Measurements from ENCODE around the gene PTPRK. TPM values are rescaled to one million over a fixed set of nuclear protein-coding genes. Genes with fewer than 3 reads are reported as not detected.

The PTPRK gene
- total RNA-seq, 1 experiment from 2014 or later, result 53.8 TPM

DNA sequence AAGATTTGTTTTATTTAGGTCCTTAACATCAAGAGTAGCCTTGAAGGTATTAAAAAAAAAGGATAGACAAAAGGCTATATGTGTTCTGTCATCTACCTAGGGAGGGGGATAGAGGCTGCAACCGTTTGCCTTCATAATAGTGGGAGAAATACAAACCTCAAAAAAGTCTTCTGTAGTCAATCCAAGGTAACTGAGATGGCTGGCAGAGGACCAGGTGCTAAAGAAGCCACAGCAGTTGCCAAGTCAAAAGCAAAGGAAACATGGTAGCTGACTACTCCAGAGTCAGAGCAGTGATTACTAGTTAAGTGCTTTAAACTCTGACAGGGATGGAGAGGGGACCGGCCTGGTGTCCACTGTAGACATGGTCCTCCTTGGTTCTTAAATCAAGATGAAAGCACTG, 249.4 kb downstream of the PTPRK start:
- Histone ChIP-seq H3K79me2 (ENCODE audit: low read length) (peaks cover 18% of the 10 kb centered on the region; the same call in 1 of the 2 replicates), H3K9me3 (ENCODE audit: low read length) (no peaks in the 10 kb centered on the region), H3K4me3 (ENCODE audit: low read length) (no peak overlapping the region), H3K9me2 (replicated peaks; ENCODE audit: low read length) (no peaks in the 10 kb centered on the region), H3K27ac (ENCODE audit: low read length) (no peak overlapping the region), H4K20me1 (ENCODE audit: low read length) (0 out of 2 replicates have a peak, but pooled peaks cover 6% of the 10 kb centered on the region), H3K9ac (ENCODE audit: low read length) (no peak overlapping the region), H2AFZ (ENCODE audit: low read length) (no peak overlapping the region), H3K27me3 (ENCODE audit: low read length) (no peaks in the 10 kb centered on the region), H3K4me1 (ENCODE audit: insufficient read depth, low read length) (peaks cover 23% of the 10 kb centered on the region), H3F3A (ENCODE audit: low read length, unreplicated experiment) (peaks cover 11% of the 10 kb centered on the region), H3K36me3 (ENCODE audit: low read depth, low read length) (0 out of 2 replicates have a peak, but pooled peaks cover 2% of the 10 kb centered on the region), H3K4me2 (ENCODE audit: low read length) (no peak overlapping the region)
- intact Hi-C loops (cut with micrococcal nuclease), result no loop called here
- no peak for TF ChIP-seq EZH2phosphoT487 (IDR thresholded peaks at IDR 0.05; ENCODE audit: borderline replicate concordance, low read length)
- TF ChIP-seq, protein P1, sequence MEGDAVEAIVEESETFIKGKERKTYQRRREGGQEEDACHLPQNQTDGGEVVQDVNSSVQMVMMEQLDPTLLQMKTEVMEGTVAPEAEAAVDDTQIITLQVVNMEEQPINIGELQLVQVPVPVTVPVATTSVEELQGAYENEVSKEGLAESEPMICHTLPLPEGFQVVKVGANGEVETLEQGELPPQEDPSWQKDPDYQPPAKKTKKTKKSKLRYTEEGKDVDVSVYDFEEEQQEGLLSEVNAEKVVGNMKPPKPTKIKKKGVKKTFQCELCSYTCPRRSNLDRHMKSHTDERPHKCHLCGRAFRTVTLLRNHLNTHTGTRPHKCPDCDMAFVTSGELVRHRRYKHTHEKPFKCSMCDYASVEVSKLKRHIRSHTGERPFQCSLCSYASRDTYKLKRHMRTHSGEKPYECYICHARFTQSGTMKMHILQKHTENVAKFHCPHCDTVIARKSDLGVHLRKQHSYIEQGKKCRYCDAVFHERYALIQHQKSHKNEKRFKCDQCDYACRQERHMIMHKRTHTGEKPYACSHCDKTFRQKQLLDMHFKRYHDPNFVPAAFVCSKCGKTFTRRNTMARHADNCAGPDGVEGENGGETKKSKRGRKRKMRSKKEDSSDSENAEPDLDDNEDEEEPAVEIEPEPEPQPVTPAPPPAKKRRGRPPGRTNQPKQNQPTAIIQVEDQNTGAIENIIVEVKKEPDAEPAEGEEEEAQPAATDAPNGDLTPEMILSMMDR (conservative IDR thresholded peaks at IDR 0.05; ENCODE audit: low read depth, low read length), result no peak
- no peak for TF ChIP-seq EZH2 (IDR thresholded peaks at IDR 0.05; ENCODE audit: low read length, unreplicated experiment)
- POLR2A ChIA-PET (ENCODE audit: unreplicated experiment), result no interaction called here
- no peak for DNase-seq
- BruUV-seq (replicated peaks), result no TSS peak
- ATAC-seq, result no peak
- CTCF ChIA-PET, result no interaction called here

DNA sequence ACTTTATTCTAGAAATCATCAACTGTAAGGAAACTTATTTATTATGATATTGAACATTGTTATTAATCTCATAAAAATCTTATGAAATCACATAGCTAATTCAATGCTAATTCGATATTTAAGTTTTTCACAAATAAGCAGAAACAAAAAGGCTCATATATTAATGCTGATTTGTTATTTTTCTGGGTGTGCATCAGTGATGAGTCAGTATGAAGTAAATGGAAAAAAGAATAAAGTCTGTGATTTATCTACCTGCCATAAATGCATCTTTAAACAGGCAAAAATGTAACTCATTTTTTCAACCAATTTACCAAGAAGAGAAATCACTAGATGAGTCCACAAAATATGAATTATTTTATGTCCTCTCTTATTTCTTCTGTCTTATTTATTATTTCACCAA, 253.5 kb downstream of the PTPRK start:
- intact Hi-C loops (cut with micrococcal nuclease), result no loop called here
- no peak overlapping the region for H3K9ac ChIP-seq (ENCODE audit: low read length)
- H2AFZ ChIP-seq (ENCODE audit: low read length), result no peak overlapping the region
- POLR2A ChIA-PET (ENCODE audit: unreplicated experiment), result no interaction called here
- no peak overlapping the region for H3K4me2 ChIP-seq (ENCODE audit: low read length)
- TF ChIP-seq EZH2phosphoT487 (IDR thresholded peaks at IDR 0.05; ENCODE audit: borderline replicate concordance, low read length), result no peak
- H3K27me3 ChIP-seq (ENCODE audit: low read length), result no peaks in the 10 kb centered on the region
- H3K4me3 ChIP-seq (ENCODE audit: low read length), result no peak overlapping the region
- peaks cover 4% of the 10 kb centered on the region; the same call in 1 of the 2 replicates for H3K36me3 ChIP-seq (ENCODE audit: low read depth, low read length)
- CTCF ChIA-PET, result no interaction called here
- H3K27ac ChIP-seq (ENCODE audit: low read length), result no peak overlapping the region
- BruUV-seq (replicated peaks), result no TSS peak
- DNase-seq, result peak; percentile 19
- H4K20me1 ChIP-seq (ENCODE audit: low read length), result 0 out of 2 replicates have a peak, but pooled peaks cover 6% of the 10 kb centered on the region
- H3K4me1 ChIP-seq (ENCODE audit: insufficient read depth, low read length), result peaks cover 8% of the 10 kb centered on the region
- ATAC-seq, result no peak
- no peaks in the 10 kb centered on the region for H3K9me2 ChIP-seq (replicated peaks; ENCODE audit: low read length)
- H3K79me2 ChIP-seq (ENCODE audit: low read length), result 0 out of 2 replicates have a peak, but pooled peaks cover 6% of the 10 kb centered on the region
- no peaks in the 10 kb centered on the region for H3K9me3 ChIP-seq (ENCODE audit: low read length)
- peaks cover 4% of the 10 kb centered on the region for H3F3A ChIP-seq (ENCODE audit: low read length, unreplicated experiment)

DNA sequence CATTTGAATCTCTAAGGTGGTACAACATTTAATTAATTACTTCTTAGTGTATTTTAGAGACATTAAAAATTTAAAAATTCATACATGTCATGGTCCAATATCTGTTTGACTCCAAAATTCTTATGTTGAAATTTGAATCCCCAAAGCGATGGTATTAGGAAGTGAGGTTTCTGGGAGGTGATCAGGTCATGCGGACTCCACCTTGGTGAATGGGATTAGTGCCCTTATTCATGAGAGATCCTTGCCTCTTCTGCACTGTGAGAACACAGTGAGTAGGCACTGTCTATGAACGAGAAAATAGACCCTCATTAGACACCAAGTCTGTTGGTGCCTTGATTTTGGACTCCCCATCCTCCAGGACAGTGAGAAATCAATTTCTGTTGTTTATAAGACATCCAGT, 254.7 kb downstream of the PTPRK start:
- Histone ChIP-seq H4K20me1 (ENCODE audit: low read length) (0 out of 2 replicates have a peak, but pooled peaks cover 6% of the 10 kb centered on the region), H3K9me2 (replicated peaks; ENCODE audit: low read length) (no peaks in the 10 kb centered on the region), H3K4me1 (ENCODE audit: insufficient read depth, low read length) (peaks cover 8% of the 10 kb centered on the region), H3K4me3 (ENCODE audit: low read length) (no peak overlapping the region), H3F3A (ENCODE audit: low read length, unreplicated experiment) (peaks cover 4% of the 10 kb centered on the region), H3K27ac (ENCODE audit: low read length) (no peak overlapping the region), H2AFZ (ENCODE audit: low read length) (no peak overlapping the region), H3K4me2 (ENCODE audit: low read length) (no peak overlapping the region), H3K27me3 (ENCODE audit: low read length) (no peaks in the 10 kb centered on the region), H3K9me3 (ENCODE audit: low read length) (no peaks in the 10 kb centered on the region), H3K79me2 (ENCODE audit: low read length) (0 out of 2 replicates have a peak, but pooled peaks cover 3% of the 10 kb centered on the region), H3K9ac (ENCODE audit: low read length) (no peak overlapping the region), H3K36me3 (ENCODE audit: low read depth, low read length) (peaks cover 4% of the 10 kb centered on the region; the same call in 1 of the 2 replicates)
- CTCF ChIA-PET, result no interaction called here
- POLR2A ChIA-PET (ENCODE audit: unreplicated experiment), result no interaction called here
- ATAC-seq, result no peak
- intact Hi-C loops (cut with micrococcal nuclease), result no loop called here
- no peak for DNase-seq
- BruUV-seq (replicated peaks), result no TSS peak
- no peak for TF ChIP-seq EZH2phosphoT487 (IDR thresholded peaks at IDR 0.05; ENCODE audit: borderline replicate concordance, low read length)
- TF ChIP-seq EZH2 (IDR thresholded peaks at IDR 0.05; ENCODE audit: low read length, unreplicated experiment), result no peak
- TF ChIP-seq, protein P1 (conservative IDR thresholded peaks at IDR 0.05; ENCODE audit: low read depth, low read length), result no peak

Data from PC-3 (cell line).